DOHH2 (cell line): ENCODE measurements around the gene BCS1L.

ENCODE experiments used
- H3F3A ChIP-seq: fragments of 200-600 bp; sonication (generic), shearing (Covaris generic); 2 replicates; pipeline ENCODE4 v1.6.0; 2016; ENCODE audit warnings: antibody characterized with exemption, mild to moderate bottlenecking; ENCODE audit not compliant: control insufficient read depth, insufficient read depth
- H3K27ac ChIP-seq: fragments of 200-600 bp; sonication (generic); 2 replicates; pipeline ENCODE4 v1.5.1; 2014; ENCODE audit warnings: low read depth, mild to moderate bottlenecking, low read length, moderate library complexity
- H3K27me3 ChIP-seq: fragments of 200-600 bp; sonication (generic); 2 replicates; pipeline ENCODE4 v1.6.1; 2014; ENCODE audit warnings: mild to moderate bottlenecking, low read length, mixed read lengths; ENCODE audit not compliant: control insufficient read depth
- H3K36me3 ChIP-seq: fragments of 200-600 bp; sonication (generic); 2 replicates; pipeline ENCODE4 v1.6.1; 2014; ENCODE audit warnings: mild to moderate bottlenecking, low read length, moderate library complexity, mixed read lengths; ENCODE audit not compliant: control insufficient read depth
- H3K4me1 ChIP-seq: fragments of 200-600 bp; sonication (generic); 2 replicates; pipeline ENCODE4 v1.6.1; 2014; ENCODE audit warnings: mild to moderate bottlenecking, low read length, mixed read lengths; ENCODE audit not compliant: control insufficient read depth
- H3K4me2 ChIP-seq: fragments of 200-600 bp; sonication (generic); 2 replicates; pipeline ENCODE4 v1.6.0; 2014; ENCODE audit warnings: mild to moderate bottlenecking, low read length, moderate library complexity
- H3K4me3 ChIP-seq: fragments of 200-600 bp; sonication (generic); 2 replicates; pipeline ENCODE4 v1.5.1; 2014; ENCODE audit warnings: mild to moderate bottlenecking, low read length, mixed read lengths
- H3K79me2 ChIP-seq: fragments of 200-600 bp; sonication (generic); 2 replicates; pipeline ENCODE4 v1.6.1; 2014; ENCODE audit warnings: mild to moderate bottlenecking, low read length, mixed read lengths; ENCODE audit not compliant: control insufficient read depth
- H3K9me2 ChIP-seq: fragments of 200-600 bp; sonication (generic); replicated peaks from 2 replicates; pipeline ENCODE4 v1.6.1; 2014; ENCODE audit warnings: mild to moderate bottlenecking, low read length, mixed read lengths; ENCODE audit not compliant: control insufficient read depth
- H3K9me3 ChIP-seq: fragments of 200-600 bp; sonication (generic); 2 replicates; pipeline ENCODE4 v1.6.1; 2014; ENCODE audit warnings: antibody characterized with exemption, low read length, mixed read lengths; ENCODE audit not compliant: control insufficient read depth, insufficient read depth
- H4K20me1 ChIP-seq: fragments of 200-600 bp; sonication (generic); 2 replicates; pipeline ENCODE4 v1.6.0; 2014; ENCODE audit warnings: low read depth, mild to moderate bottlenecking, antibody characterized with exemption, low read length, moderate library complexity; ENCODE audit not compliant: control insufficient read depth, insufficient read depth
- CTCF ChIP-seq: fragments of 200-600 bp; sonication (generic); IDR thresholded peaks from one replicate; pipeline ENCODE4 v1.5.1; 2014; ENCODE audit warnings: antibody characterized with exemption, mild to moderate bottlenecking, low read depth, low read length; ENCODE audit not compliant: poor library complexity, severe bottlenecking
- EZH2phosphoT487 ChIP-seq: fragments of 200-600 bp; sonication (generic); IDR thresholded peaks from 2 replicates; pipeline ENCODE4 v1.6.1; 2017; ENCODE audit warnings: borderline replicate concordance, mild to moderate bottlenecking, antibody characterized with exemption, low read length, moderate library complexity, mixed read lengths

Gene BCS1L

GRCh38 chr2:218658671-218659257, 719 bp upstream of the BCS1L start:
- Histone ChIP-seq H3K4me1 (peaks cover 20% of the 10 kb centered on the region), H3F3A (no peaks in the 10 kb centered on the region), H3K4me3 (peak overlapping the region; percentile 80), H3K9me3 (no peaks in the 10 kb centered on the region), H3K9me2 (no peaks in the 10 kb centered on the region), H3K36me3 (peaks cover 78% of the 10 kb centered on the region), H4K20me1 (peaks cover 5% of the 10 kb centered on the region; the same call in 1 of the 2 replicates), H3K27me3 (no peaks in the 10 kb centered on the region), H3K79me2 (peaks cover 69% of the 10 kb centered on the region), H3K27ac (peak overlapping the region; percentile 58), H3K4me2 (peak overlapping the region; percentile 67)
- TF ChIP-seq CTCF (peak; percentile 66), EZH2phosphoT487 (no peak)

- Histone ChIP-seq H3K9me3 (no peaks in the 10 kb centered on the region), H3K4me3 (peak overlapping the region; percentile 80), H3K4me1 (peaks cover 20% of the 10 kb centered on the region), H3K36me3 (peaks cover 78% of the 10 kb centered on the region), H3K4me2 (peak overlapping the region; percentile 67), H3K27me3 (no peaks in the 10 kb centered on the region), H3K79me2 (peaks cover 59% of the 10 kb centered on the region), H3F3A (no peaks in the 10 kb centered on the region), H3K9me2 (no peaks in the 10 kb centered on the region), H4K20me1 (peaks cover 5% of the 10 kb centered on the region; the same call in 1 of the 2 replicates), H3K27ac (peak overlapping the region; percentile 58; the same call in 1 of the 2 replicates)
- TF ChIP-seq EZH2phosphoT487 (no peak), CTCF (no peak)
Measured at GRCh38 chr2:218659988-218660358, 490 bp downstream of the BCS1L start.

- Histone ChIP-seq H3K79me2 (peaks cover 38% of the 10 kb centered on the region), H3K9me3 (no peaks in the 10 kb centered on the region), H3F3A (no peaks in the 10 kb centered on the region), H3K4me3 (no peak overlapping the region), H3K4me1 (peaks cover 17% of the 10 kb centered on the region), H4K20me1 (peaks cover 5% of the 10 kb centered on the region; the same call in 1 of the 2 replicates), H3K9me2 (no peaks in the 10 kb centered on the region), H3K4me2 (no peak overlapping the region), H3K27ac (no peak overlapping the region), H3K27me3 (no peaks in the 10 kb centered on the region), H3K36me3 (peaks cover 73% of the 10 kb centered on the region)
- TF ChIP-seq EZH2phosphoT487 (no peak), CTCF (no peak)
Measured at GRCh38 chr2:218662377-218662776, 2.9 kb downstream of the BCS1L start.

- H3K79me2 ChIP-seq, result peaks cover 34% of the 10 kb centered on the region
- no peak overlapping the region for H3K27ac ChIP-seq
- H3F3A ChIP-seq, result no peaks in the 10 kb centered on the region
- no peak overlapping the region for H3K4me3 ChIP-seq
- TF ChIP-seq EZH2phosphoT487 (no peak), CTCF (no peak)
- H3K9me2 ChIP-seq, result no peaks in the 10 kb centered on the region
- no peaks in the 10 kb centered on the region for H3K9me3 ChIP-seq
- peaks cover 16% of the 10 kb centered on the region for H3K4me1 ChIP-seq
- peaks cover 1% of the 10 kb centered on the region; the same call in 1 of the 2 replicates for H4K20me1 ChIP-seq
- peaks cover 73% of the 10 kb centered on the region for H3K36me3 ChIP-seq
- no peak overlapping the region for H3K4me2 ChIP-seq
- H3K27me3 ChIP-seq, result no peaks in the 10 kb centered on the region
Measured at GRCh38 chr2:218662827-218663226, 3.3 kb downstream of the BCS1L start.
